WTC11 (cell line): Measurements from ENCODE around the gene SLC19A1. TPM values are rescaled to one million over a fixed set of nuclear protein-coding genes. Genes with fewer than 3 reads are reported as not detected.

ENCODE experiments used
- ATAC-seq: fragments of 200-7000 bp; cut with Tn5 transposase; 2 replicates; pipeline ENCODE4 v1.10.0; 2021; ENCODE audit warnings: mild to moderate bottlenecking, moderate library complexity
- CTCF ChIA-PET: fragments of 300-600 bp; sonication (Branson Sonifier 250); formaldehyde crosslinking; loops from one replicate; lab custom pipeline; 2021; ENCODE audit warnings: antibody characterized with exemption; lab: Charles Lee
- POLR2A ChIA-PET: fragments of 350-600 bp; sonication (Branson Sonifier 250); formaldehyde crosslinking; loops from one replicate; lab custom pipeline; 2021; ENCODE audit warnings: antibody characterized with exemption; lab: Charles Lee
- DNase-seq: peaks from one replicate; pipeline ENCODE4 v3.0.0; 2021; ENCODE audit warnings: low spot score
- H3K27ac Mint-ChIP-seq: 2 replicates; pipeline ENCODE4 v1.8.0; 2021; ENCODE audit warnings: mixed read lengths
- H3K27me3 Mint-ChIP-seq: 2 replicates; pipeline ENCODE4 v1.8.0; 2021; ENCODE audit warnings: low read depth, mild to moderate bottlenecking, moderate library complexity, mixed read lengths
- H3K36me3 Mint-ChIP-seq: 2 replicates; pipeline ENCODE4 v1.8.0; 2021; ENCODE audit warnings: mixed read lengths
- H3K4me1 Mint-ChIP-seq: 2 replicates; pipeline ENCODE4 v1.8.0; 2022; ENCODE audit warnings: mixed read lengths
- H3K4me3 Mint-ChIP-seq: 2 replicates; pipeline ENCODE4 v1.8.0; 2021; ENCODE audit warnings: mild to moderate bottlenecking, moderate library complexity, mixed read lengths
- H3K9me3 Mint-ChIP-seq: 2 replicates; pipeline ENCODE4 v1.8.0; 2021; ENCODE audit warnings: mixed read lengths
- CTCF ChIP-seq: fragments of 200-600 bp; IDR thresholded peaks from 2 replicates; pipeline ENCODE4 v1.8.0; 2022; ENCODE audit warnings: antibody characterized with exemption
- E2F5 ChIP-seq: sonication (generic); formaldehyde crosslinking; IDR thresholded peaks from 2 replicates; pipeline ENCODE4 v1.8.1; 2022; ENCODE audit warnings: mild to moderate bottlenecking, moderate library complexity, missing genetic modification reagents
- FOXP1 ChIP-seq: sonication (generic); formaldehyde crosslinking; IDR thresholded peaks from 2 replicates; pipeline ENCODE4 v1.8.0; 2022; ENCODE audit warnings: missing genetic modification reagents, mild to moderate bottlenecking, moderate library complexity, borderline replicate concordance
- NFYB ChIP-seq: sonication (generic); formaldehyde crosslinking; conservative IDR thresholded peaks from 2 replicates; pipeline ENCODE4 v1.8.0; 2022; ENCODE audit warnings: low read depth, missing genetic modification reagents
- SMAD4 ChIP-seq: sonication (generic); formaldehyde crosslinking; IDR thresholded peaks from 2 replicates; pipeline ENCODE4 v1.8.0; 2022; ENCODE audit warnings: mild to moderate bottlenecking, missing genetic modification reagents
- total RNA-seq: library from RNA; stranded (reverse); gene quantifications from 3 replicates; pipeline ENCODE4 v1.2.3, GENCODE V29; 2021
- TF ChIP-seq, protein P1 (sequence below): sonication (generic); formaldehyde crosslinking; IDR thresholded peaks from 2 replicates; pipeline ENCODE4 v1.8.1; 2023; ENCODE audit warnings: mild to moderate bottlenecking, missing genetic modification reagents
- TF ChIP-seq, protein P2 (sequence below): fragments of 250-450 bp; sonication (Bioruptor Pico); IDR thresholded peaks from 2 replicates; pipeline ENCODE4 v1.8.0; 2021; ENCODE audit warnings: mild to moderate bottlenecking

Gene SLC19A1
- total RNA-seq, 1 experiment from 2014 or later, result 29.8 TPM

DNA sequence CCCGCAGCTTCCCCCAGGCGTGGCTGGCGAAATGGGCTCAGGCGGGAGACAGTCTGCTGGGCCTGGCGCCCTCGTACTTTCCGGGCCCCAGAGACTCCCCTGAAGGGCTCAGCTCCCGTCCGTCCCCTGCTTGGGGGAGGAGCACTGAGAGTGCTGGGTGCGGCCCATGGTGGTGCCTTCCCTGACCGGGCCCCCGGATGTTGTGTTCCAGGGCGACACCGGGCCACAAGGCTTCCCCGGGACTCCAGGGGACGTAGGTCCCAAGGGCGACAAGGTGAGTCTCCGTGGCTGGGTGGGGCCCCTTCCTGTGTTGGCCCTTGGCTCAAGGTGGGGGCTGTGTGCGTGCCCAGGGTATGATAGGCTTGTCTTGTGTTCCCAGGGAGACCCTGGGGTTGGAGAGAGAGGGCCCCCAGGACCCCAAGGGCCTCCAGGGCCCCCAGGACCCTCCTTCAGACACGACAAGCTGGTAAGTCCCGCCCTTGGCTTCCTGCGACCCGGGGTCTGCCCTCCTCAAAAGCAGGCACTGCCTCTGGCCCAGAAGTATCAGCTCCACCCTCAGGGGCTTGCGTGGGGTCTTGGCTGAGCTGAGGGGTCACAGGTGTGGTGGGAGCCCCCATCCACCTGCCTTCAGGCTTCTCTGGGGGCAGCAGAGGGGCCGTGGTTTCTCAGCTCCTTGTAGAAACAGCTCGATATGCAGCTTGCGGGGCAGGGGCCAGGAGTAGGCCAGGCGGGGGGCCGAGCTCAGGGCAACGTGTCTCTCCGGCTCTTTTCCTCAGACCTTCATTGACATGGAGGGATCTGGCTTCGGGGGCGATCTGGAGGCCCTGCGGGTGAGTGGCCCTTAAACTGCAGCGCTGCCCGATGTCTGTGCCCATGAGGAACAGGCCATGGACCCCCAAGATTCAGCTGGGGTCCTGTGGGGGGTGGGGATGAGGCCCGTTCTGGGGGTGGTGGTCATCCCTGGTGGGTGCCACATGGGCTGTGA lies 62.3 kb downstream of the SLC19A1 start (continued):
- TF ChIP-seq CTCF, result no peak

GRCh38 chr21:45478816-45479669 lies 63.2 kb downstream of the SLC19A1 start:
- H3K9me3 Mint-ChIP-seq, result peaks cover 6% of the 10 kb centered on the region
- peaks cover 37% of the 10 kb centered on the region for H3K36me3 Mint-ChIP-seq
- ATAC-seq (no peak), DNase-seq (no peak)
- H3K4me1 Mint-ChIP-seq, result peaks cover 6% of the 10 kb centered on the region
- TF ChIP-seq FOXP1 (0 out of 2 replicates have a peak, but pooled peaks have one; percentile 46), NFYB (CRISPR knock-in tag) (no peak), E2F5 (CRISPR knock-in tag) (no peak)
- TF ChIP-seq, protein P1, sequence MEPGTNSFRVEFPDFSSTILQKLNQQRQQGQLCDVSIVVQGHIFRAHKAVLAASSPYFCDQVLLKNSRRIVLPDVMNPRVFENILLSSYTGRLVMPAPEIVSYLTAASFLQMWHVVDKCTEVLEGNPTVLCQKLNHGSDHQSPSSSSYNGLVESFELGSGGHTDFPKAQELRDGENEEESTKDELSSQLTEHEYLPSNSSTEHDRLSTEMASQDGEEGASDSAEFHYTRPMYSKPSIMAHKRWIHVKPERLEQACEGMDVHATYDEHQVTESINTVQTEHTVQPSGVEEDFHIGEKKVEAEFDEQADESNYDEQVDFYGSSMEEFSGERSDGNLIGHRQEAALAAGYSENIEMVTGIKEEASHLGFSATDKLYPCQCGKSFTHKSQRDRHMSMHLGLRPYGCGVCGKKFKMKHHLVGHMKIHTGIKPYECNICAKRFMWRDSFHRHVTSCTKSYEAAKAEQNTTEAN (CRISPR knock-in tag), result no peak
- peak overlapping the region; percentile 28 for H3K27ac Mint-ChIP-seq
- H3K4me3 Mint-ChIP-seq, result no peak overlapping the region
- CTCF ChIA-PET, result no interaction called here
- POLR2A ChIA-PET, result no interaction called here
- H3K27me3 Mint-ChIP-seq, result no peaks in the 10 kb centered on the region

DNA sequence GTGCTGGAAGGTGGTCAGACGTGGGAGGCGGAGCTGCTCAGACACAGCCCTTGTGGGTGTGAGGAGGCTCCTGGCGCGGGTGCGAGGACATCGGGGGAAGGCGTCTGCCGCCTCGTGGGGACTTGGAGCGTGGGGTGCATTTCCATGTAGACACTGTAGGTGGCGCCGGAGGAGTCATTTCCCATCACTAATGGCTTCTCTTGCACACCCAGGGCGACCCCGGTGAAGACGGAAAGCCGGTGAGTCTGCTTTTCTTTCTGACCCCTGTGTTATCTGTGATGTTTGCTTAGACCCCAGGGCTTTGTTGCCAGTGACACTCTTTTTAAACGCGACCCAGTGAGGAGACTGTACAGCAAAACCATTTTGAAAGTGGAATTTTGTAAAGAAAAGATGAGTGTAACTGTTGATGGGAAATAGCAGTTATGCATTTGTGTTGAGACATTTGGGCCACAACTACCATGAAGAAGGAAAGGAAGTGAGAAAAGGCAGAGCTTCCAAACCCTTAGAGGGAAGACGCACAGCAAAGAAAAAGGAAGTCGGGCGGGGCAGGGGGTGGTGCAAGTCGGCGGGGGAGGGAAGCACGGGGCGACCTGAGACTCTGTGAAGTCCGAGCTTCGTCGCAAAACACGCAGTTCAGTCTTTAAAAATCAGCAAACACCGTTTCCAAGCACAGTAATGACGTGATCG lies 64.0 kb downstream of the SLC19A1 start:
- Mint-ChIP-seq H3K4me1 (peaks cover 6% of the 10 kb centered on the region), H3K36me3 (peaks cover 36% of the 10 kb centered on the region), H3K27ac (peak overlapping the region; percentile 86), H3K9me3 (peaks cover 4% of the 10 kb centered on the region), H3K27me3 (no peaks in the 10 kb centered on the region), H3K4me3 (no peak overlapping the region)
- CTCF ChIA-PET, result interaction anchor here (0.6 to 1.7 kb wide), 7 partner anchors 9 to 138 kb away, joined by 3 to 6 read pairs (median 3); no protein-coding TSS in a partner anchor
- ATAC-seq (peak; percentile 84), DNase-seq (peak; percentile 86)
- TF ChIP-seq, protein P2, sequence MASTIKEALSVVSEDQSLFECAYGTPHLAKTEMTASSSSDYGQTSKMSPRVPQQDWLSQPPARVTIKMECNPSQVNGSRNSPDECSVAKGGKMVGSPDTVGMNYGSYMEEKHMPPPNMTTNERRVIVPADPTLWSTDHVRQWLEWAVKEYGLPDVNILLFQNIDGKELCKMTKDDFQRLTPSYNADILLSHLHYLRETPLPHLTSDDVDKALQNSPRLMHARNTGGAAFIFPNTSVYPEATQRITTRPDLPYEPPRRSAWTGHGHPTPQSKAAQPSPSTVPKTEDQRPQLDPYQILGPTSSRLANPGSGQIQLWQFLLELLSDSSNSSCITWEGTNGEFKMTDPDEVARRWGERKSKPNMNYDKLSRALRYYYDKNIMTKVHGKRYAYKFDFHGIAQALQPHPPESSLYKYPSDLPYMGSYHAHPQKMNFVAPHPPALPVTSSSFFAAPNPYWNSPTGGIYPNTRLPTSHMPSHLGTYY, result no peak
- TF ChIP-seq CTCF (peak; percentile 76), SMAD4 (peak; percentile 92)
- POLR2A ChIA-PET, result no interaction called here
